Ishikawa (cell line): ENCODE results near the gene DCLRE1C.

Experiments used
- EGR1 ChIP-seq: IDR thresholded peaks from 2 replicates; pipeline ENCODE4 v1.6.1; 2012
- EP300 ChIP-seq: IDR thresholded peaks from 2 replicates; pipeline ENCODE4 v1.6.1; 2012; ENCODE audit warnings: borderline replicate concordance
- NFIC ChIP-seq: IDR thresholded peaks from 2 replicates; pipeline ENCODE4 v1.6.1; 2012
- RAD21 ChIP-seq: IDR thresholded peaks from 2 replicates; pipeline ENCODE4 v1.6.1; 2012; ENCODE audit warnings: low read depth
- TEAD4 ChIP-seq: IDR thresholded peaks from 2 replicates; pipeline ENCODE4 v1.6.1; 2012
- TF ChIP-seq, protein P1 (sequence below): IDR thresholded peaks from 2 replicates; pipeline ENCODE4 v1.6.1; 2012; ENCODE audit warnings: low read depth, mild to moderate bottlenecking
- TF ChIP-seq, protein P2 (sequence below): IDR thresholded peaks from 2 replicates; pipeline ENCODE4 v1.6.1; 2012

DNA sequence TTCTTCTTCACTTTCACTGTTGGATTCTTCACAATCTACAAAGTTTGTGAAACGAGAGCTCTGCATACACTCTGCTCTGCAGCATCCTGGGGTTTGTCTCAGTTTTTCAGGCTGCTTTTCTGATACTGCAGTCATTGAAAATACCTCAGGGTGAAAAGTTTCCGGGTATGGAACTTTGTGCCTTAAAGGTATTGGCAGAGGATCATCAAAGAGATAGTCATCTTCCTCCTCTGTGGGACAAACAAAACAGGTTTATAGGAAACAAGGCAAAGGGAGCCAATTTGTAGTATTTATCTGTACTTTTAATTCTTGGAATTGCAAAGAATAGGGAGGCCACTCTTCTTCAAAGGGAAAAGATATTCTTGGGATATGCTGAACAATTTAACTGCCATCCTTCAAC is 44.8 kb downstream of the DCLRE1C start:
- TF ChIP-seq, protein P1, sequence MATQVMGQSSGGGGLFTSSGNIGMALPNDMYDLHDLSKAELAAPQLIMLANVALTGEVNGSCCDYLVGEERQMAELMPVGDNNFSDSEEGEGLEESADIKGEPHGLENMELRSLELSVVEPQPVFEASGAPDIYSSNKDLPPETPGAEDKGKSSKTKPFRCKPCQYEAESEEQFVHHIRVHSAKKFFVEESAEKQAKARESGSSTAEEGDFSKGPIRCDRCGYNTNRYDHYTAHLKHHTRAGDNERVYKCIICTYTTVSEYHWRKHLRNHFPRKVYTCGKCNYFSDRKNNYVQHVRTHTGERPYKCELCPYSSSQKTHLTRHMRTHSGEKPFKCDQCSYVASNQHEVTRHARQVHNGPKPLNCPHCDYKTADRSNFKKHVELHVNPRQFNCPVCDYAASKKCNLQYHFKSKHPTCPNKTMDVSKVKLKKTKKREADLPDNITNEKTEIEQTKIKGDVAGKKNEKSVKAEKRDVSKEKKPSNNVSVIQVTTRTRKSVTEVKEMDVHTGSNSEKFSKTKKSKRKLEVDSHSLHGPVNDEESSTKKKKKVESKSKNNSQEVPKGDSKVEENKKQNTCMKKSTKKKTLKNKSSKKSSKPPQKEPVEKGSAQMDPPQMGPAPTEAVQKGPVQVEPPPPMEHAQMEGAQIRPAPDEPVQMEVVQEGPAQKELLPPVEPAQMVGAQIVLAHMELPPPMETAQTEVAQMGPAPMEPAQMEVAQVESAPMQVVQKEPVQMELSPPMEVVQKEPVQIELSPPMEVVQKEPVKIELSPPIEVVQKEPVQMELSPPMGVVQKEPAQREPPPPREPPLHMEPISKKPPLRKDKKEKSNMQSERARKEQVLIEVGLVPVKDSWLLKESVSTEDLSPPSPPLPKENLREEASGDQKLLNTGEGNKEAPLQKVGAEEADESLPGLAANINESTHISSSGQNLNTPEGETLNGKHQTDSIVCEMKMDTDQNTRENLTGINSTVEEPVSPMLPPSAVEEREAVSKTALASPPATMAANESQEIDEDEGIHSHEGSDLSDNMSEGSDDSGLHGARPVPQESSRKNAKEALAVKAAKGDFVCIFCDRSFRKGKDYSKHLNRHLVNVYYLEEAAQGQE: no peak
- TF ChIP-seq RAD21 (no peak), EP300 (no peak), TEAD4 (no peak), NFIC (no peak), EGR1 (no peak)
- TF ChIP-seq, protein P2, sequence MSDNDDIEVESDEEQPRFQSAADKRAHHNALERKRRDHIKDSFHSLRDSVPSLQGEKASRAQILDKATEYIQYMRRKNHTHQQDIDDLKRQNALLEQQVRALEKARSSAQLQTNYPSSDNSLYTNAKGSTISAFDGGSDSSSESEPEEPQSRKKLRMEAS: no peak
